ENCODE data around the gene MSL2.
"Not testable (repeated sequence)": the region's sequence is repeated elsewhere in the genome, so short reads cannot be mapped to it uniquely, and the experiment has no call there.

The MSL2 gene

GRCh38 chr3:136141891-136142290 is 54.2 kb downstream of the MSL2 start:
- DNase-seq, result no peak

DNA sequence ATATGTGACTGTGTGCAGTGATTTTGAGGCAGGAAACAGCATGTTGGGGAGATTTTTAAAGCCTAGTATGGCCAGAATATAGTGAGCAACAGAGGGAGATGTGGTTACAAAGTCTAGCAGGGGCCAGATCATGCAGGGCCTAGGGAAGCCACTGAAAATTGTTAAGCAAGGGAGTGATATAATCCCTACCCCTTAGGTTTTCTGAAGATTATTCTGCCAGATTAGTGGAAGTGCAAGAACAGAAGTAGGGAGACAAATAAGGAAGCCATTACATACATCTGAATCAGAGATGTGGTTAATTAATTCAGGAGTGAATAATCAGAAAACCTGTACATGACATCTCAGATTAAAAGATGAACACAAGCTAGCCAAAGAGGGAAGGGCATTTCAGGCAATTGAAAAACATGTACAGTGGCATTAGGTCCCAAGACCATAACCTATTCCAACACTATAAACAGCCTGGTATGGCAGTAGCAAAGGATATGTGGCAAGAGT is 54.8 kb downstream of the MSL2 start:
- no peak for DNase-seq

- no peak for DNase-seq
Measured at GRCh38 chr3:136136454-136136853, 59.7 kb downstream of the MSL2 start.

- no peak for DNase-seq
Measured at GRCh38 chr3:136135039-136135802, 60.9 kb downstream of the MSL2 start.

DNA sequence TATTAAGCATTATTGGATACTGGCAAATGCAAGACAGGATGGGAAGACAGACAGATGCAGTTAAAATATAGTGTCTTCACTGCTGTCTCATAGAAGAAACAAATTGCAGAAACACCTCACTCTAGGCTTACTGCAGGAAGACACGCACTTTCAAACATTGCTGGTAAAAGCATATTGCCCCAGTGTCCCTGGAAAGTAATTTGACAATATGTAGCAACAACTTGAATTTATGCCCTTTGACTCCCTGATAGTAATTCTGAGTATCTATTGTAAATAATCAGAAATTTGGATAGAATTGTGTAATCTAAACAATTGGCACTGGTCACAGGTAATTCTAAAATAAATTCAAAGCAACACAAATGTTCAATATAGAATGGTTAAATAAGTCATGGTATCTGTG is 62.0 kb downstream of the MSL2 start:
- DNase-seq, result no peak

GRCh38 chr3:136131647-136132046 is 64.5 kb downstream of the MSL2 start:
- not testable (repeated sequence) for DNase-seq

- DNase-seq, result no peak
Measured at GRCh38 chr3:136122006-136122405, 74.1 kb downstream of the MSL2 start.

DNA sequence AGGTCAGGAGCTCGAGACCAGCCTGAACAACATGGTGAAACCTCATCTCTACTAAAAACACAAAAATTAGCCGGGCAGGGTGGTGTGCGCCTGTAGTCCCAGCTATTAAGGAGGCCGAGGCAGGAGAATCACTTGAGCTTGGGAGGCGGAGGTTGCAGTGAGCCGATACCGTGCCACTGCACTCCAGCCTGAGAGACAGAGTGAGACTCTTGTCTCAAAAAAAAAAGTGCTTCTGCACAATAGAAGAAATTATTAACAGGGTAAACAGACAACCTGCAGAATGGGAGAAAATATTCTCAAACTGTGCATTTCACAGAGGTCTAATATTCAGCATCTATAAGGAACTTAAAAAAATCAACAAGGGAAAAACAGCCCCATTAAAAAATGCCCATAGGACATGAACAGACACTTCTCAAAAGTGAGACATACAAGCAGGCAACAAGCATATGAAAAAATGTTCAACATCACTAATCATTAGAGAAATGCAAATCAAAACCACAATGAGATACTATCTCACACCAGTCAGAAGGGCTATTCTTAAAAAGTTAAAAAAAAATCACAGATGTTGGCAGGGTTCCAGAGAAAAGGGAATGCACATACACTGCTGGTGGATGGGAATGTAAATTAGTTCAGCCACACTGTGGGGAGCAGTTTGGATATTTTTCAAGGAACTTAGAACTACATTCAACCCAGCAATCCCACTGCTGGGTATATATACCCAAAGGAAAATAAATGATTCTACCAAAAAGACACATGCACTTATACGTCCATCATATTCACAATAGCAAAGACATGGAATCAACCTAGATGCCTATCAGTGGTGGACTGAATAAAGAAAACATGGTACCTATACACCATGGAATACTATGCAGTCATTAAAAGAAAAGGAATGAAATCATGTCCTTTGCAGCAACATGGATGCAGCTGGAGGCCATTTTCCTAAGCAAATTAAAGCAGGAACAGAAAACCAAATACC is 75.5 kb downstream of the MSL2 start:
- no peak for DNase-seq

GRCh38 chr3:136119783-136120182 is 76.4 kb downstream of the MSL2 start:
- DNase-seq, result not testable (repeated sequence)

DNA sequence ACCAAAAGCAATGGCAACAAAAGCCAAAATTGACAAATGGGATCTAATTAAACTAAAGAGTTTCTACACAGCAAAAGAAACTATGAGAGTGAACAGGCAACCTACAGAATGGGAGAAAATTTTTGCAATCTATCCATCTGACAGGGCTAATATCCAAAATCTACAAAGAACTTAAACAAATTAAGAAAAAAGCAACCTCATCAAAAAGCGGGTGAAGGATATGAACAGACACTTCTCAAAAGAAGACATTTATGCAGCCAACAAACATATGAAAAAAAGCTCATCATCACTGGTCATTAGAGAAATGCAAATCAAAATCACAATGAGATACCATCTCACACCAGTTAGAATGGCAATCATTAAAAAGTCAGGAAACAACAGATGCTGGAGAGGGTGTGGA is 76.8 kb downstream of the MSL2 start:
- not testable (repeated sequence) for DNase-seq

- DNase-seq, result no peak
Measured at GRCh38 chr3:136114421-136114820, 81.7 kb downstream of the MSL2 start.

- no peak for DNase-seq
Measured at GRCh38 chr3:136110481-136110880, 85.7 kb downstream of the MSL2 start.

DNA sequence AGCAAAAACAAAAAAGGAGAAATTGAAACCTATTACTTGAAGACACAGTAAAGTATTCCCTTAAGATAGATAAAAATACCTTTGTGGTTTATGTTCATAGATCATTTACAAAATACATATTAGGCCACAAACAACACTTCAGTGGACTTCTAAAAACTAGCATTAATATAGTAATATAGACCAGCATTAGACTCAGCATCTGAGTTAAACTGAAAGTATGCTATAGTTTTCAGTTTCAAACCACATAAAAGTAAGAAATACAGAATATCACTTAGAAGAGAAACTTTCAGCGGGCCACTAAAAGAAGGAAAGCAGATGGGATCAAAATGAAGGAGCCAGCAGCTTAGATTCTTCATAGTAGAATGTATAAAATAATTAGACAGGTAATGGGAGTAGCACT is 86.6 kb downstream of the MSL2 start:
- DNase-seq, result no peak

GRCh38 chr3:136106101-136106500 is 90.0 kb downstream of the MSL2 start:
- no peak for DNase-seq

GRCh38 chr3:136105044-136105443 is 91.1 kb downstream of the MSL2 start:
- DNase-seq, result no peak

Measured in activated CD4-positive, alpha-beta T cell treated with anti-CD3 and anti-CD28 coated beads for 48 hours (primary cell).